CD4-positive, alpha-beta T cell treated with Interleukin-4 for 1 hour (primary cell): ENCODE data around the gene EVI5.

ENCODE experiments used
- DNase-seq, 2 donors: peaks; one replicate each; pipeline ENCODE4 v3.0.0-alpha.2; 2020 to 2022

EVI5 gene

GRCh38 chr1:92505015-92505692 is 279.8 kb downstream of the EVI5 start:
- DNase-seq: no peak

- DNase-seq: no peak
These were observed 280.5 kb downstream of the EVI5 start for GRCh38 chr1:92504291-92505014.

DNA sequence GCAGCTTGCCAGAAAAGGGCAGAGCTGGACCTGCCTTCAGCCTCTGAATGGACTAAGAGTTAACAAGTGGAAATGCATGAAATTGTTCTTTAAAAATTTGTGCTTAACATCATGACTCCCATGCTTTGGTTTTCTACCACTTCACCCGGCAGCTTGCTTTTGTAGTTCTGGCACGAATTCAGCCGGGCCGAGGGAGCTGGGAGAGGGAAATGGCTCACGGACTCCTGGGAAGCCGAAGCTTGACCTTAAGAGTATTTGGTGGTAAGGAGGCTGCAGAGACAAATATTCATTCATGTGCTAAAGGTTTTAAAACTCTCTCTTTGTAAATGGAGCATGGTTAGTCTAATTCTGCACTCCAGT is 281.0 kb downstream of the EVI5 start:
- no peak for DNase-seq

GRCh38 chr1:92503043-92503925 is 281.6 kb downstream of the EVI5 start:
- no peak for DNase-seq

DNA sequence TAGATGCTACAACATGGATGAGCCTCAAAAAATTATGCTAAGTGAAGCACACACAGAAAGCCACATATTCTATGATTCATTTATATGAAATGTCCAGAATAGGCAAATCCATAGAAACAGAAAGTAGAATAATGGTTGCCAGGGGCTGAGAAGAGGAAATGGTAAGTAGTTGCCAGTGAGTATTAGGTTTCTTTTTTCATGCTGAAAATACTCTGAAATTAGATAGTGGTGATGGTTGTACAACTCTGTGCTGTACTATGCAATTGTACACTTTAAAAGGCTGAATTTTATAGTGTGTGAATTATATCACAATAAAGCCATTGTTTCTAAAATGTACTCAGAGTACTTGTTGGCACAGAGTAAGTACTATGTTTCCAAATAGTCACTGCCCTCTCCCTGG is 282.7 kb downstream of the EVI5 start:
- no peak for DNase-seq

DNA sequence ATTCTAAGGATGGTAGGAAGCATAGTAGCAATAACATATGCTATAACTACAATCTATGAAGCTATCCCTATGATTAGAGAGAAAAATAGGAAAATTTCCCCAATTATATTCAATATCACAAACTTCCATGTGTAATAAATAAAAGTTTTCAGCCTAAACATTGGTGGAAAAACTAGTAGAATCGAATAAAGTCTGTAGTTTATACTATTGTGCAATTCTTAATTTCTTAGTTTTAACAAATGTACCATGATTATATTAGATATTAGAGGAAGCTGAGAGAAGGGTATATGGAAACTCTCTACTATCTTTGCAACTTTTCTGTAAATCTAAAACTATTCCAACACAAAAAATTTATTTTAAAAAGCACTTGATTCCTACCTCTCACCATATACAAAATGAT is 284.4 kb downstream of the EVI5 start:
- no peak for DNase-seq

- DNase-seq: no peak
These were observed 289.4 kb downstream of the EVI5 start for GRCh38 chr1:92495392-92496063.

DNA sequence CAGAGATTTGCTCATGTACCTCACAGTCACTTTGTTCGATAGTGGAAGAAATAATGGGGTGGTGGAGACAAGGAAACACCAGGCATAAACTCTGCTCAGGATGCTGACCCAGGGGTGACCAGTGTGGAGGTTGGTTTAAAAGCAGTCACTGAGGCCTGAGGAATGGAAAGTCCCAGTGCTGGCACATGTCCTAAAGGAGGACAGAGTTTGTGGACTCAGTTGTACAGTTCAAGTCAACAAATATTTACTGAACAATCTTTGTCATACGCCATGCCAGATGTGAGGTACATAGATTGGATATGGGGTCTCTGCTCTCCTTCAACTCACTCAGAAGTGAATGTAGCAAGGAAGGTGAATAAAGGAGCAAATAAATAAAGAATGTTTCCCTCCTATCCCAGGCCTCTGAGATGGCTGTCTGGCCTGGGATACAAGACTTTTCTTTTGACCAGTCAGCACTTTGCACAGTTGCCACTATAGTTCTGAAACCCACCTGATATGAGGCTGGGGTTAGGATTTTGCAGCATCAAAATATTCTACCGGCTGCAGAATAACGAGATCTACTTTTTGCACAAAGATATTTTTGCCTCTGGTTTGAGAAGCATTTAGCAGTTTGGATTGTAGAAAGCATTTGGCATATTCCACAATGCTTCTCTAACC is 290.3 kb downstream of the EVI5 start:
- no peak for DNase-seq

GRCh38 chr1:92493139-92493538 is 291.8 kb downstream of the EVI5 start:
- DNase-seq: no peak

GRCh38 chr1:92488832-92489231 is 296.1 kb downstream of the EVI5 start:
- no peak for DNase-seq

GRCh38 chr1:92488416-92488815 is 296.5 kb downstream of the EVI5 start:
- DNase-seq: no peak

DNA sequence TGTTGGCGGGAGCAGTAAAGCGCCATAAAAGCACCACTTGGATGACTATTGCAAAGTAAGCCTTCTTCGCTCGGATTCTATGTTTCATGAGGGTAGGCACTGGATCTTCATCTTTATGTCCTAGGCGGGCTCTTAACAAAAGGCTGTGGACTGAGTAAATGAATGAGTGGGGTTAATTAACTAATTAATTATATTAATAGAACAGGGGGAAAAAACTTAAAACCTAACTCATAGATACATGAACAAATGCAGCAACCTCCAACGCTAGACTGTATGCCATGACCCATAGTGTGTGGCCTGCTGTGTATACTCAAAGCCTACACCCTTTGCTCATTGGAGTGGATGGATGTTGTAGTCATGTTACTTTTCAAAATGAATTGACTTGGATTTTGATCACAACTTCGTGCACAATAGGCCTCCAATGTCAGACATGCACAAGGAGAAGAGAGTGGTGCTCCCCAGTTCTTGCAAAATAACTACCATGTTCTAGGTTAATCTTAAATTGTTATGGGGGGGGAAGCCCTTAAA is 297.8 kb downstream of the EVI5 start:
- DNase-seq: no peak

GRCh38 chr1:92486251-92487077 is 298.4 kb downstream of the EVI5 start, which contains the start of gene GFI1:
GFI1 (minus strand) TSS chr1:92486925; CDS start chr1:92483487, 3,438 bp downstream.
- DNase-seq: peak; percentile 60 to 71

- DNase-seq: peak; percentile 78 to 82
These were observed 299.3 kb downstream of the EVI5 start for GRCh38 chr1:92485381-92486250.

DNA sequence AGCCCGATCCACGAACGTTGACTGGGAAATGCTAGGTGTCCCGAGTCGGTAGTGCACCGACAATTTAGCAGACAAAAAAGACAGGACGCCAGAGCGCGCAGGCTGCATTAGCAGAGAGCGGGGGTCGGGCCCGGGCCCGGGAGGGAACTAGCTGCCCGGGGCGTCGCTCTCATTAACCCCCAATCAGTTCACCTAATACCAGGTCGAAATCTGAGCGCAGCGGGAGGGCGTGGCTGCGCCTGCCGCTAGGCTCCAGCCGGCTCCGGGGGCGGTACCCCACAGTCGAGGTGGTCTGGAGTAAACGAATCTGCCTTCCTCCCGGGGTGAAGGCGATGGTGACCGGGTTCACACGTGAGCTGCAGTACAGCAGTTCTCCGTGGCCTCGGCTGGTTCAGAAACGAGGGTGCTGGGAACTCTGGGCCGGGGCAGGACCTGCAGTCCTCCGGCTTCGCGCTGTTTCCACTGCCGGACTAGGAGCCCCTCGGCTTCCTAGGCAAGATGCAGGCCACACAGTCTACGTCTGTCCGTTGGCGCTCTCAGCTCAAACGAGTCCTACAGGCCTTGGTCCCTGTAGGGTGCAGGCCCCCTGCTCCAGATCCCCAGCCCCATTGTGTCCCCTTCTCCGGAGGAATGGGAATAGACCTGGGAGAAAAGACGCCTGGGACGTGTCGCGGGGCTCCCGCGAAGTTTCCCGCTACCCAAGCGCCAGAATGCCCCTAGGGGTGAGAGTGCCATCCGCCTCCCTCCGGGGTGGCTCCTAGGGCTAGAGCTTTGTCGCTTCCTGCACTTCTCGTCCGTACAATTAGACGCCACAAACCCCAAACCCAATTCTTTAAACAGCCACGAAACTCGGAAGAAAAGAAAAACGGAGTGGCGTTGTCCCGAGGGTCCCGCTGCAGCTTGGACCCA is 300.2 kb downstream of the EVI5 start:
- DNase-seq: peak; percentile 54 to 64

DNA sequence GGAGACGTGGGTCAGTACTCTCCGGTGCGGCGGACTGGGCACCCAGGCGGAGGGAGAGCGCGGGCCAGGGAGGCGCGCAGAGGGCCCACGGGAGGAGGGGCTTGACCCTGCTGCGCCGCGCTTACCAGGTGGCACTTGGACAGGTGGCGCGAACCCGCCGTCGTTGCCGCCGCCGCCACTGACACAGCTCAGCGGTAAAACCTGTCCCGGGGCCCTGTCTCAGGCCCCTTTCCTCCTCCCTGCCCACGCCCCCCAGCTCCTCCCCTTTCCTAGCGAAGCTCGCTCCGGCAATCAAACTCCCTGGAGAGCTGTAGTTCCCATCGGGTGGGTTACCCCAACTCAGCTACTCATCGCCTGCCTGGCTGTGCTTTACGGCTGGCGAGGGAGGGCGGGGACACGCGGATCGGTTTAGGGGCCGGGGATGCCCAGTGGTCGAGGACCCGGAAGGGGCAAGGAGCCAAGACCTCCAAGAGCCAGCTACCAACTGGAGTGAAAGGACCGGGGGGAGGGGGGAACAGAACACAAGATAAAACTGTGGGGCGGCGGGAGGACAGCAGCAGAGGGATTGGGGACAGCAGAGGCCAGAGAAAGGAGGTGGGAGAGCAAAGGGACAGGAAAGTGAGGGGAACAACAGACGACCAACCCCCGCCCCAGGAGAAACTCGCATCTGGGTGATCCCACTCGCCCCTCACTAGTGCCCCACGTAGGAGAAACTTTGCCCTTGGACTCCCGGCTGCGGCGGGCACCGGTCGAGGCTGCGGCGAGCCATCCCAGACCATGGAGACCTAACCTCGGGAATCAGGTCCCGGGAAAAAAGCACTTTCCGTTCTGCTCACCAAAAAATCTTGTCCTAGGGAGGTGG is 301.1 kb downstream of the EVI5 start:
- DNase-seq: peak; percentile 26 to 54

- DNase-seq: peak in 1 of 2 donors; percentile 41
These were observed 302.0 kb downstream of the EVI5 start for GRCh38 chr1:92482665-92483609.
